HG02981 (cell line): ENCODE data around the gene CACNA2D3.

Experiments
- ATAC-seq: cut with Tn5 transposase; IDR thresholded peaks from one replicate; pipeline ENCODE4 v1.9.1; 2021; ENCODE audit warnings: mild to moderate bottlenecking, moderate library complexity; ENCODE audit not compliant: unreplicated experiment

Gene CACNA2D3

GRCh38 chr3:54772746-54773145, 650.4 kb downstream of the CACNA2D3 start:
- no peak for ATAC-seq

- no peak for ATAC-seq
Observed at GRCh38 chr3:54773271-54773670, 650.9 kb downstream of the CACNA2D3 start.

GRCh38 chr3:54776601-54777000, 654.2 kb downstream of the CACNA2D3 start:
- ATAC-seq, result no peak

- ATAC-seq, result no peak
Observed at GRCh38 chr3:54777141-54777540, 654.8 kb downstream of the CACNA2D3 start.

- no peak for ATAC-seq
Observed at GRCh38 chr3:54780336-54780735, 658.0 kb downstream of the CACNA2D3 start.

- no peak for ATAC-seq
Observed at GRCh38 chr3:54781728-54782127, 659.4 kb downstream of the CACNA2D3 start.

- ATAC-seq, result no peak
Observed at GRCh38 chr3:54783611-54784010, 661.3 kb downstream of the CACNA2D3 start.

GRCh38 chr3:54784021-54784420, 661.7 kb downstream of the CACNA2D3 start:
- no peak for ATAC-seq

GRCh38 chr3:54785976-54786375, 663.6 kb downstream of the CACNA2D3 start:
- ATAC-seq, result no peak

GRCh38 chr3:54790051-54790450, 667.7 kb downstream of the CACNA2D3 start:
- no peak for ATAC-seq

- ATAC-seq, result no peak
Observed at GRCh38 chr3:54791501-54792156, 669.3 kb downstream of the CACNA2D3 start.

GRCh38 chr3:54792584-54792983, 670.2 kb downstream of the CACNA2D3 start:
- ATAC-seq, result no peak

- no peak for ATAC-seq
Observed at GRCh38 chr3:54793171-54793570, 670.8 kb downstream of the CACNA2D3 start.

GRCh38 chr3:54797111-54797510, 674.8 kb downstream of the CACNA2D3 start:
- no peak for ATAC-seq

GRCh38 chr3:54800478-54800877, 678.1 kb downstream of the CACNA2D3 start:
- no peak for ATAC-seq

GRCh38 chr3:54801977-54802376, 679.6 kb downstream of the CACNA2D3 start:
- no peak for ATAC-seq

- ATAC-seq, result no peak
Observed at GRCh38 chr3:54810401-54810800, 688.0 kb downstream of the CACNA2D3 start.

- ATAC-seq, result no peak
Observed at GRCh38 chr3:54814224-54814623, 691.9 kb downstream of the CACNA2D3 start.

- ATAC-seq, result no peak
Observed at GRCh38 chr3:54817628-54818027, 695.3 kb downstream of the CACNA2D3 start.

- ATAC-seq, result no peak
Observed at GRCh38 chr3:54818486-54818885, 696.1 kb downstream of the CACNA2D3 start.

- no peak for ATAC-seq
Observed at GRCh38 chr3:54818942-54819341, 696.6 kb downstream of the CACNA2D3 start.

GRCh38 chr3:54819946-54820345, 697.6 kb downstream of the CACNA2D3 start:
- no peak for ATAC-seq

- no peak for ATAC-seq
Observed at GRCh38 chr3:54822206-54822605, 699.9 kb downstream of the CACNA2D3 start.
